ENCODE measurements around the gene PARP15. TPM values are rescaled to one million over a fixed set of nuclear protein-coding genes. Genes with fewer than 3 reads are reported as not detected.

Gene PARP15
- total RNA-seq, 2 experiments from 2014 or later = 41.6 to 41.8 TPM

GRCh38 chr3:122548619-122549018 is 28.8 kb upstream of the PARP15 start:
- H3K27me3 Mint-ChIP-seq = no peaks in the 10 kb centered on the region
- no peak for TF ChIP-seq CTCF (IDR thresholded peaks at IDR 0.05)
- H3K36me3 ChIP-seq (ENCODE audit: insufficient read depth, low read length) = peaks cover 88% of the 10 kb centered on the region
- H3K4me3 Mint-ChIP-seq = no peak overlapping the region
- ChIA-PET CTCF (interaction anchor here (0.7 to 1.3 kb wide), 2 partner anchors 130 to 131 kb away, joined by 3 to 5 read pairs; no protein-coding TSS in a partner anchor), POLR2A (interaction anchor here (0.6 to 1.0 kb wide), 2 partner anchors 34 to 139 kb away, joined by 3 read pairs; partner anchors contain the start of gene KPNA1)
- no peaks in the 10 kb centered on the region for H3K9me3 Mint-ChIP-seq
- DNase-seq = no peak
- no peak for ATAC-seq (ENCODE audit: poor library complexity)
- no peak overlapping the region for H3K27ac ChIP-seq (ENCODE audit: low read depth in 1 of 2, low read length in 2 of 2)
- peaks cover under 1% of the 10 kb centered on the region for H3K4me1 Mint-ChIP-seq (ENCODE audit: low read depth)
- no peaks in the 10 kb centered on the region for H3K9me3 ChIP-seq (ENCODE audit: control insufficient read depth in 1 of 2, insufficient read depth in 1 of 2, low read length in 2 of 2)
- intact Hi-C loops (cut with DNase I, micrococcal nuclease) = no loop called here
- no peaks in the 10 kb centered on the region for H3K27me3 ChIP-seq (ENCODE audit: control insufficient read depth in 1 of 2, insufficient read depth in 2 of 2, low read length in 2 of 2)
- H3K4me1 ChIP-seq (ENCODE audit: insufficient read depth, low read length) = no peaks in the 10 kb centered on the region
- H3K27ac Mint-ChIP-seq = no peak overlapping the region
- H3K36me3 Mint-ChIP-seq (ENCODE audit: low read depth) = peaks cover 98% of the 10 kb centered on the region
- H3K4me3 ChIP-seq (ENCODE audit: low read length) = no peak overlapping the region

DNA sequence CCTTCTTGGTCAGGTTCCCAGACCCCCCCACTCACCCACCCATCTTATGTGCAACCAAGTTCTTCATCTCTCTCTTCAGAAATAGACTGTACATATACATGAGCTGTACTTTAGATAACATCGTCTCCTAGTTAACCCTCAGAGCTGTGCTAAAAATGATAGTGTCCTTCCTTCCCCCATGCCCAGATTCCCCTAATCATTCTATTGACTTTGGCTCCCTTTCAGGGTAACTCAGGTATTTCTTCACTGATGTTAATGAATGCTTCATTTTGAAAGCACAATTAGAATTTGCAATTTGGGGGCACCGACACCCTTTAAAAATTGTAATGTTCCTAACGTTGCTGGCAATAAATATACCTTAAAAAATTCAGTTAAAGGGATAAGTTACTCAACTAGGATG is 24.3 kb upstream of the PARP15 start:
- Histone ChIP-seq H3K36me3 (ENCODE audit: insufficient read depth, low read length) (peaks cover 92% of the 10 kb centered on the region), H3K4me3 (ENCODE audit: low read length) (no peak overlapping the region), H3K27ac (ENCODE audit: low read depth in 1 of 2, low read length in 2 of 2) (no peak overlapping the region), H3K9me3 (ENCODE audit: control insufficient read depth in 1 of 2, insufficient read depth in 1 of 2, low read length in 2 of 2) (no peaks in the 10 kb centered on the region), H3K27me3 (ENCODE audit: control insufficient read depth in 1 of 2, insufficient read depth in 2 of 2, low read length in 2 of 2) (no peaks in the 10 kb centered on the region), H3K4me1 (ENCODE audit: insufficient read depth, low read length) (peaks cover 4% of the 10 kb centered on the region)
- Mint-ChIP-seq H3K27ac (no peak overlapping the region), H3K4me3 (no peak overlapping the region), H3K9me3 (no peaks in the 10 kb centered on the region), H3K4me1 (ENCODE audit: low read depth) (peaks cover 14% of the 10 kb centered on the region), H3K36me3 (ENCODE audit: low read depth) (peaks cover 96% of the 10 kb centered on the region), H3K27me3 (no peaks in the 10 kb centered on the region)
- TF ChIP-seq CTCF (IDR thresholded peaks at IDR 0.05) = no peak
- POLR2A ChIA-PET = interaction anchor here (1.4 kb wide), 1 partner anchor 16 kb away, joined by 4 read pairs; no protein-coding TSS in a partner anchor
- CTCF ChIA-PET = no interaction called here
- DNase-seq (no peak), ATAC-seq (ENCODE audit: poor library complexity) (no peak)
- intact Hi-C loops (cut with DNase I, micrococcal nuclease) = no loop called here

DNA sequence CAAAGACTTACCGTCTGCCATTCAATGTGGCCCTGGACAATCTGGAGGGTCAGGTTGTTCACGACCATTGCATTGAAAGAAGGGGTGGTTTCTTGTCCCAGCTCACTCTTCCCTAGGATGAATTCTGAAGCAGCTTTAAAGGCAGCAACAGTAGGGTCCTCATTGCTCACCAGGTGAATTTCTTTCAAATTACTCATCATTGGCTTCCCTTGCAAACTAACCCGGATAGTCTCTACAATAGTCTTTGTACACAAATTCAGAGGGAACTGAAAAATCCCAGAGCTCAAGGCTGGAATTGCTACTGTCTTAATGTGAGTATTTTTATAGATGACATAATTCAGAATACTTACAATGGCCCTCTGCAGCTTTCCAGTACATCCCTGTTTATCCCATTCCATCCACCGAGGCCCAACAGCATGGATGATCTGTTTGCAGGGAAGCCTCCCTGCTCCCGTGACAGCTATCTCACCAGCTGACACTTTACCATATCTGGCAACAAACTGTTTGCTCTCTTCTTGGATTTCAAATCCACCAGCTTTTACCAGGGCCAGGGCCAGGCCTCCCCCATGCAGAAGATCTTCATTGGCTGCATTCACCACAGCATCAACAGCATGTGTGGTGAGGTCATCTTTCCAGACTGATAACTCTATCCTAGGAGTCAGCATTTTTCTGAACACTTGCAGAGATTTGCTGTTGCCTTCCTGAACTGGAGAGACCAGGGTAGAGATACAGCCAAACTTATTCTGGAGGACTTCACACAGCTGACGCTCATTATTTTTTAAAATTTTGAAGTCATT is 22.0 kb upstream of the PARP15 start:
- Mint-ChIP-seq H3K27me3 (no peaks in the 10 kb centered on the region), H3K36me3 (ENCODE audit: low read depth) (peaks cover 94% of the 10 kb centered on the region), H3K27ac (no peak overlapping the region), H3K9me3 (no peaks in the 10 kb centered on the region), H3K4me1 (ENCODE audit: low read depth) (peaks cover 23% of the 10 kb centered on the region), H3K4me3 (no peak overlapping the region)
- CTCF ChIA-PET = no interaction called here
- TF ChIP-seq CTCF (IDR thresholded peaks at IDR 0.05) = no peak
- POLR2A ChIA-PET = interaction anchor here (0.7 to 1.6 kb wide), 4 partner anchors 9 to 124 kb away, joined by 3 to 5 read pairs (median 3); partner anchors contain the start of genes DTX3L and PARP9
- H3K27ac ChIP-seq (ENCODE audit: low read depth in 1 of 2, low read length in 2 of 2) = no peak overlapping the region
- no peaks in the 10 kb centered on the region for H3K27me3 ChIP-seq (ENCODE audit: control insufficient read depth in 1 of 2, insufficient read depth in 2 of 2, low read length in 2 of 2)
- H3K4me1 ChIP-seq (ENCODE audit: insufficient read depth, low read length) = peaks cover 5% of the 10 kb centered on the region
- DNase-seq (no peak), ATAC-seq (ENCODE audit: poor library complexity) (no peak)
- intact Hi-C loops (cut with DNase I, micrococcal nuclease) = no loop called here
- no peaks in the 10 kb centered on the region for H3K9me3 ChIP-seq (ENCODE audit: control insufficient read depth in 1 of 2, insufficient read depth in 1 of 2, low read length in 2 of 2)
- H3K4me3 ChIP-seq (ENCODE audit: low read length) = no peak overlapping the region
- H3K36me3 ChIP-seq (ENCODE audit: insufficient read depth, low read length) = peaks cover 87% of the 10 kb centered on the region

Data from CD4-positive, alpha-beta T cell (primary cell).